ENCODE results near the gene AK2.

- TF ChIP-seq CTCF (IDR thresholded peaks at IDR 0.05) = no peak
- no peak for TF ChIP-seq POLR2A (IDR thresholded peaks at IDR 0.05)
- no peak for TF ChIP-seq POLR2AphosphoS5 (IDR thresholded peaks at IDR 0.05; ENCODE audit: insufficient read depth in 1 of 2, low read depth in 1 of 2)
These were observed 8.6 kb upstream of the AK2 start for GRCh38 chr1:33045246-33045645.
